ENCODE data around the gene FAM174C. TPM values are rescaled to one million over a fixed set of nuclear protein-coding genes. Genes with fewer than 3 reads are reported as not detected.

Gene FAM174C
- total and polyA plus RNA-seq, 9 donors = 0.30 to 72.5 (median 26.7) TPM

GRCh38 chr19:1286487-1287353 is 11.4 kb downstream of the FAM174C start:
- H3K36me3 ChIP-seq = no peaks in the 10 kb centered on the region
- H3K9me3 ChIP-seq = no peaks in the 10 kb centered on the region
- H3K4me3 ChIP-seq = no peak overlapping the region
- TF ChIP-seq POLR2A (IDR thresholded peaks at IDR 0.05) (no peak), EP300 (IDR thresholded peaks at IDR 0.05) (no peak), CTCF (IDR thresholded peaks at IDR 0.05) (no peak)
- no peaks in the 10 kb centered on the region for H3K4me1 ChIP-seq (ENCODE audit: insufficient read depth)
- no peak overlapping the region for H3K27ac ChIP-seq
- intact Hi-C loops (cut with DNase I) = loop anchor here in 3 of 4 donors (10.0 kb wide), 2 partner anchors 48 to 158 kb away; no protein-coding TSS in a partner anchor
- DNase-seq = no peak
- WGBS, 3 donors = 21 to 39% (median 30%) methylated on average over 24 to 38 of the region's 38 CpGs
- H3K27me3 ChIP-seq = peaks cover 4% of the 10 kb centered on the region

GRCh38 chr19:1287354-1288225 is 12.3 kb downstream of the FAM174C start:
- intact Hi-C loops (cut with DNase I) = loop anchor here in 3 of 4 donors (10.0 kb wide), 2 partner anchors 47 to 157 kb away; no protein-coding TSS in a partner anchor
- no peak overlapping the region for H3K27ac ChIP-seq
- no peak for TF ChIP-seq CTCF (IDR thresholded peaks at IDR 0.05)
- no peak for TF ChIP-seq EP300 (IDR thresholded peaks at IDR 0.05)
- no peak for TF ChIP-seq POLR2A (IDR thresholded peaks at IDR 0.05)
- H3K4me1 ChIP-seq (ENCODE audit: insufficient read depth) = no peaks in the 10 kb centered on the region
- no peaks in the 10 kb centered on the region for H3K36me3 ChIP-seq
- H3K4me3 ChIP-seq = no peak overlapping the region
- 39 to 46% (median 45%) methylated on average over 43 to 55 of the region's 55 CpGs for WGBS, 3 donors
- DNase-seq = no peak
- no peaks in the 10 kb centered on the region for H3K9me3 ChIP-seq
- peaks cover 4% of the 10 kb centered on the region for H3K27me3 ChIP-seq

- no peaks in the 10 kb centered on the region for H3K4me1 ChIP-seq (ENCODE audit: insufficient read depth)
- intact Hi-C loops (cut with DNase I) = loop anchor here in 3 of 4 donors (10.0 kb wide), 2 partner anchors 47 to 157 kb away; no protein-coding TSS in a partner anchor
- no peak overlapping the region for H3K4me3 ChIP-seq
- 81 to 89% (median 85%) methylated on average over 18 of the region's 18 CpGs for WGBS, 3 donors
- H3K27ac ChIP-seq = no peak overlapping the region
- H3K36me3 ChIP-seq = no peaks in the 10 kb centered on the region
- TF ChIP-seq POLR2A (IDR thresholded peaks at IDR 0.05) (no peak), CTCF (IDR thresholded peaks at IDR 0.05) (no peak), EP300 (IDR thresholded peaks at IDR 0.05) (no peak)
- peaks cover 9% of the 10 kb centered on the region for H3K27me3 ChIP-seq
- no peaks in the 10 kb centered on the region for H3K9me3 ChIP-seq
- no peak for DNase-seq
These were observed 12.9 kb downstream of the FAM174C start for GRCh38 chr19:1288226-1288612.
